ENCODE data around the gene ATP13A4.
"Not testable (repeated sequence)": the region's sequence is repeated elsewhere in the genome, so short reads cannot be mapped to it uniquely, and the experiment has no call there.

Gene ATP13A4

DNA sequence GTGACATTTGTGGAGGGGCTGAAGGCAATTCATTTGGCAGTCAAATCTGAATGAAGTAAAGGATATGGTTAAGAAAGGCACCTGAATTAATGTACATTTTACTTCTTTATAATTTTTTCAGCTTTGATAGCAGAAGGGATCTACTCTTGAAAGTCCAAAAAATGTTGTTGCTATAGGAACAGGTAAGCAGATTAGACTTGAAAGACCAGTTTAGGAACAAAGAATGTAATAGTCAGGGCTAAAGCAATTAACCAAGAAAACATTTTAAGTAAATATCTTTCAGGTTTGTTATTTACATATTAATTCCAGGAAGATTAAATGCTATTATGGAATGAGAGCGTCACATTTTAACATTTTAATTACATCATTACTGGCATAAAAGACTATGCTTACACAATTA is 1.1 kb downstream of the ATP13A4 start:
- no peak for DNase-seq

GRCh38 chr3:193552923-193553322 is 1.8 kb downstream of the ATP13A4 start:
- no peak for DNase-seq

GRCh38 chr3:193548406-193548805 is 6.3 kb downstream of the ATP13A4 start:
- no peak for DNase-seq

GRCh38 chr3:193546129-193546528 is 8.6 kb downstream of the ATP13A4 start:
- no peak for DNase-seq

DNA sequence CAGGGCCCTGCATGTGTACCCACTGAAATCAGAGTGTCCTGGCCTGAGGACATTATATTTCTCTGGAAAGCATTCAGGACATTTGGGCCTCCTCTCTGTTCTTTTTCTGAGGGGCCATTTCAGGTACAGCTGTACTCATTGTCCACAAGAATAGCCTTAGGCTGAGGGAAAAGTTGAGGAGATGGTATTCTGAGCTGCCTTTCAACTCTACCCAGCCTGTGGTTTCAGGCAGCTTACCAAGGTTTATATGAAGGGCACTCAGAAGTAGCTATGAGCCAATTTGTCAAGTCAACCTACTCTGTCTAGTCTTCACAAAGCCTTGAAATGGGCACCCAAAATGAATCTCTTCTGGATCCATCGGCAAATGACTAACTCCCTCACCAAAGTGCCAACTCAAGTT is 9.4 kb downstream of the ATP13A4 start:
- DNase-seq, result no peak

GRCh38 chr3:193544289-193544688 is 10.4 kb downstream of the ATP13A4 start:
- no peak for DNase-seq

- no peak for DNase-seq
Measured at GRCh38 chr3:193530231-193531165, 24.2 kb downstream of the ATP13A4 start.

DNA sequence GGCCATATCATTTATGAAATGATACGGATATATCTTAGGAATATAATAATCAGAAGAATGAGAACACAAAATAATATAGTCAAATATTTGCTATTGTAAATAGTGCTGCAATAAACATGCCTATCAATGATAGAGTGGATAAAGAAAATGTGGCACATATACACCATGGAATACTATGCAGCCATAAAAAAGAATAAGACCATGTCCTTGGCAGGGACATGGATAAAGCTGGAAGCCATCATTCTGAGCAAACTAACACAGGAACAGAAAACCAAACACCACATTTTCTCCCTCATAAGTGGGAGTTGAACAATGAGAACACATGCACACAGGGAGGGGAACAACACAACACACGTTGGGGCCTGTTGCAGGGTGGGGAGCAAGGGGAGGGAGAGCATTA is 28.6 kb downstream of the ATP13A4 start:
- DNase-seq, result not testable (repeated sequence)

- no peak for DNase-seq
Measured at GRCh38 chr3:193522473-193522872, 32.2 kb downstream of the ATP13A4 start.

DNA sequence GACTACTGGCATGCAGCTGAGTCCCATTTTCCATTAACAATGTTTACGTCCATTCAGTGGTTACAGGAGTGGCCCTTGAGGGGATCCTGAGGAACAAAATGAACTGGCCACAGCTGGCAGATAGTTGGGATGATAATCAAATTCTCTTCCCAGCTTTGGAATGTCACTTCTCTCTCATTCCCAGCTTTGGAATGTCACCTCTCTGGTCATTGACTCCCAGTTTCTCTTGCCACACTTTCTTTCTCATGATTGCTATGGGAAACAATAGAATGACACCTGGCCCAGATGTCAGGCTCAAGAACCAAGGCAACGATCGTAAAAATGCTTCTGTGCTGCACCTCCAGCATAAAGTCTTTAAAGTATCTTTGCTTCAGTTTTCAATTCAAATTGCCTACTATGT is 34.0 kb downstream of the ATP13A4 start:
- no peak for DNase-seq

GRCh38 chr3:193515966-193516365 is 38.7 kb downstream of the ATP13A4 start:
- no peak for DNase-seq

DNA sequence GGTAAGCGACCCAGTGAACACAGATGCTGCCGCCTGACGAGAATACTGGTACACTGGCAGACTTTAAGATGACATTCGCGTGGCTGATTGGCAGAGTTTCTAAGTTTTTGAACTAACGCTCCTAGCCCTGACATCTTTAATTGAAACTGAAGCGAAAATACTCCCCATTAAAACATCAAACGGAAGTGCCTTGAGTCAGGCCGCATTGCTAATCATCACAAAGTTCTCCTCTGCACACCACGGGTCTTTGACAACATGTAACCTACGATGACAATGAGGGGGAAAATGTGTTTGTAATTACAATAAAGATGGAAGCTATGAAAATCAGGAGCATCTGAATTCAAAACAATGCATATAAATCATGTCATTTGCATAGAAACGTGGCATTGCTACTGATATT is 44.5 kb downstream of the ATP13A4 start:
- DNase-seq, result no peak

- no peak for DNase-seq
Measured at GRCh38 chr3:193509103-193509965, 45.4 kb downstream of the ATP13A4 start.

DNA sequence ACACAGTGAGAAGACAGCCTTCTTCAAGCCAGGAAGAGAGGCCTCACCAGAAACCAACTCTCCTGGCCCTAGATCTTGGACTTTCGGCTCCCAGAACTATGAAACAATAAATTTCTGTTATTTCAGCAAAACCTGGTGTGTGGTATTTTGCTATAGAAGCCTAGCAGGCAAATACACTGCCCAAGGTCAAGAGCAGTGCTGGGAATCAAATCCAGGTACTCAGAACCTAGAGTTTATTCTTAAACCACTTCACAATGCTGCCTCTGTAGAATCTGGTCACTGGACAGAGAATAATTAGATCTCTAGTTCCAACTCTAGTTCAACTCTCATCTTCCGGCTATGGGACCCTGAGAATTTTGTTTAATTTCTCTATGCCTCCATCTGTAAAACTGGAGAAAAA is 46.6 kb downstream of the ATP13A4 start:
- DNase-seq, result no peak

DNA sequence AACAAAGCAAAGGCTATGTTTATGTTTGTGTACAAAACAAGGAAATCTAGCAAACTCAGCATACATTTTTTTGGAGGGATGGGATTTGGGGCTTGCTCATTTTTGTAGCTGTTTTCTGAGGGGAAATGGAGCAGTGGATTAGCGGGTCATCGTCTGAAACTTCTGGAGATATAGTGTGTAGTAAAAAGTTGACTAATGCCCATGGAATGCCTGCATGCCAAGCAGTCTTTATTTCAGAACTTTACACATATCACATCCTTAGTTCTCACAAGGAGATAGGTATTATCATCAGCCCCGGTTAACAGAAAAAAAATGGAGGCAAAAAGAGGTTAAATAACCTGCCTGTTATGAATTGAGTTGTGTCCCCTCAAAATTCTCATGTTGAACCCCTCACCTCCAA is 47.1 kb downstream of the ATP13A4 start:
- no peak for DNase-seq

GRCh38 chr3:193506921-193507320 is 47.8 kb downstream of the ATP13A4 start:
- no peak for DNase-seq

DNA sequence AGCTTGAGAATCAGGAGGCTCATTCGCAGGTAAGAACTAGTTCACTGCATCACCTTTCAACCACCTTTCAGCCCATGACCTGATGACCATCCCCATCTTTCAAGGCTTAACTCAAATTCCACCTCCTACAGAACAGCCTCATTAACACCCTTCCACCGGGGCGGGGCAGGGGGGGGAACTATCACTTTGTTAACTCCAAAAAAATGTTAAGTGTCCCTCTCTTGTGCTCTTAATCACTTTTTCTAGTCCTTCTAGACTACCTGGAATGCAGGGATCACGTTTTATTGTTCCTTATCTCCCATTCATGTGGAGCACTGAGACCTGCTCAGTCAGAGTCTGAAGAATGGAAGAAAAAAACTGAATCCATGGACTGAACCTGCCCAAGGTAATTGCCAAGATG is 51.8 kb downstream of the ATP13A4 start:
- no peak for DNase-seq

- no peak for DNase-seq
Measured at GRCh38 chr3:193499801-193500485, 54.8 kb downstream of the ATP13A4 start.

GRCh38 chr3:193499136-193499770 is 55.4 kb downstream of the ATP13A4 start:
- DNase-seq, result no peak

DNA sequence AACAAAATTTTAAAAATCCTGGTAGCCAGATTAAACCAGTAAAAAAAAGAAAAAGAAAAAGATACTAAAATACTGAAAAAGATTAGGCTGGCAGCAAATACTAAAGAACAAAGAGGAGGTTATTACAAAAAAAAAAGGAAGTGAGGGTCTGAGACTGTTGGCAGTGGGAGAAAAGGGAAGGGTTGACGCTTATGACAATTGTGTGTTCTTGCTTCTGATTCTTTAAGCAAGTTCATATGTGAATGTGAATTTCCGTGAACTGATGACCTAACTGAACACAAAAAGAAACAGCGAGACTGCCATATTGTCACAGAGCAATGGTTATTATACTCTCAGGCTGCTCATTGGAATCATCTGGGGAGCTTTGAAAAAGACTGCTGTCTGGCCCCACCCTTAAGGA is 56.5 kb downstream of the ATP13A4 start:
- no peak for DNase-seq

GRCh38 chr3:193496658-193497057 is 58.0 kb downstream of the ATP13A4 start:
- no peak for DNase-seq

DNA sequence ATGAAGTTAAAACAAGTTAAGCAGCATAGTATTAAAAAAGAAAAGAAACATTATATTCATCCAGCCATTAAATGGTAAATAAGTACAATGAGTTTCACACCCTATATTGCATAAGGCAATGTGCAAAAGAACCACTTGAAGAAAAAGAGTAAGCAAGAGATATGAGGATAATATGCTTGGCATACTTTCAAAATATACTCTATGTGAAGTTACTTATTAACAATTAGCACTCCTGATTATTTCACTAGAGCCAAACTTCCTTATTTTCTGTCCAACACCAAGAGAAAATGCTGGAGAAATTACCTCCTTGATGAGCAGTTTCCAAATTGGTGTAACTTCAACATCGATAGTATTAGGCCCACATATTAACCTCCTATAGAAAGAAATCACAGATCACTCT is 63.7 kb downstream of the ATP13A4 start:
- DNase-seq, result no peak

GRCh38 chr3:193490580-193490979 is 64.1 kb downstream of the ATP13A4 start:
- no peak for DNase-seq
